ENCODE measurements around the gene GCGR.

DNA sequence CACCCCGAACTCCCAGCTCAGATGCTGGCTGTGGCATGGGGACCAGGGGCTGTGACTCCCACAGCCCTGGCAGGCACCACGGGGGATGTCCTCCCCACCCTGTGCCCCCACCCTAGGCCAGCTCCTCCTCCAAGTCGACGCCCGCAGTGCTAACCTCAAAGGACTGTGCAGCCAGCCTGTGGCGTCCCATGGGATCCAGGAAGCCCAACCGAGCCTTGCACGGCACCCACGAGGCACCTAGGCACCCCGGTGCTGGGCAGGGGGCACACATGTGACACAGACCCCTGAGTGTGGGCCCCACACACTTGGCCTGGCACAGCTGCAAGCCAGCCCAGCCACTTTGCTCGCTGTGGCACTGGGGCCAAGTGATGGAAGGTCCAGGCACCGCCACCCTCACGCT lies 3.9 kb downstream of the GCGR start:
- TF ChIP-seq CTCF (IDR thresholded peaks at IDR 0.05; ENCODE audit: poor library complexity, severe bottlenecking) (no peak), EZH2 (IDR thresholded peaks at IDR 0.05; ENCODE audit: borderline replicate concordance, insufficient read depth, low read length, poor library complexity, severe bottlenecking) (no peak), TAF1 (IDR thresholded peaks at IDR 0.05; ENCODE audit: low read depth) (no peak), EP300 (conservative IDR thresholded peaks at IDR 0.05; ENCODE audit: poor library complexity, severe bottlenecking) (no peak), RAD21 (conservative IDR thresholded peaks at IDR 0.05) (no peak), POLR2AphosphoS5 (IDR thresholded peaks at IDR 0.05) (no peak), SMC3 (conservative IDR thresholded peaks at IDR 0.05; ENCODE audit: poor library complexity) (no peak)
- TF ChIP-seq, protein P1, sequence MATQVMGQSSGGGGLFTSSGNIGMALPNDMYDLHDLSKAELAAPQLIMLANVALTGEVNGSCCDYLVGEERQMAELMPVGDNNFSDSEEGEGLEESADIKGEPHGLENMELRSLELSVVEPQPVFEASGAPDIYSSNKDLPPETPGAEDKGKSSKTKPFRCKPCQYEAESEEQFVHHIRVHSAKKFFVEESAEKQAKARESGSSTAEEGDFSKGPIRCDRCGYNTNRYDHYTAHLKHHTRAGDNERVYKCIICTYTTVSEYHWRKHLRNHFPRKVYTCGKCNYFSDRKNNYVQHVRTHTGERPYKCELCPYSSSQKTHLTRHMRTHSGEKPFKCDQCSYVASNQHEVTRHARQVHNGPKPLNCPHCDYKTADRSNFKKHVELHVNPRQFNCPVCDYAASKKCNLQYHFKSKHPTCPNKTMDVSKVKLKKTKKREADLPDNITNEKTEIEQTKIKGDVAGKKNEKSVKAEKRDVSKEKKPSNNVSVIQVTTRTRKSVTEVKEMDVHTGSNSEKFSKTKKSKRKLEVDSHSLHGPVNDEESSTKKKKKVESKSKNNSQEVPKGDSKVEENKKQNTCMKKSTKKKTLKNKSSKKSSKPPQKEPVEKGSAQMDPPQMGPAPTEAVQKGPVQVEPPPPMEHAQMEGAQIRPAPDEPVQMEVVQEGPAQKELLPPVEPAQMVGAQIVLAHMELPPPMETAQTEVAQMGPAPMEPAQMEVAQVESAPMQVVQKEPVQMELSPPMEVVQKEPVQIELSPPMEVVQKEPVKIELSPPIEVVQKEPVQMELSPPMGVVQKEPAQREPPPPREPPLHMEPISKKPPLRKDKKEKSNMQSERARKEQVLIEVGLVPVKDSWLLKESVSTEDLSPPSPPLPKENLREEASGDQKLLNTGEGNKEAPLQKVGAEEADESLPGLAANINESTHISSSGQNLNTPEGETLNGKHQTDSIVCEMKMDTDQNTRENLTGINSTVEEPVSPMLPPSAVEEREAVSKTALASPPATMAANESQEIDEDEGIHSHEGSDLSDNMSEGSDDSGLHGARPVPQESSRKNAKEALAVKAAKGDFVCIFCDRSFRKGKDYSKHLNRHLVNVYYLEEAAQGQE (IDR thresholded peaks at IDR 0.05; ENCODE audit: borderline replicate concordance): no peak
